SK-N-MC (cell line): Measurements from ENCODE around the gene PLXNC1.
"Not testable (repeated sequence)": the region's sequence is repeated elsewhere in the genome, so short reads cannot be mapped to it uniquely, and the experiment has no call there.

Source experiments
- DNase-seq: peaks from one replicate; pipeline ENCODE4 v3.0.0-alpha.2; 2011; ENCODE audit warnings: low read depth, low spot score
- H3K27ac ChIP-seq: fragments of 200-600 bp; sonication (generic); 2 replicates; pipeline ENCODE4 v1.5.1; 2016; ENCODE audit warnings: mixed run types
- H3K36me3 ChIP-seq: fragments of 200-600 bp; sonication (generic); 2 replicates; pipeline ENCODE4 v1.6.1; 2017; ENCODE audit warnings: antibody characterized with exemption, low read length, mixed read lengths; ENCODE audit not compliant: insufficient read depth
- H3K4me3 ChIP-seq: fragments of 200-600 bp; sonication (generic); 2 replicates; pipeline ENCODE4 v1.5.1; 2016
- H3K9ac ChIP-seq: fragments of 200-600 bp; sonication (generic); 2 replicates; pipeline ENCODE4 v1.8.0; 2017; ENCODE audit warnings: mixed run types, mixed read lengths; ENCODE audit not compliant: insufficient read length
- H3K9me3 ChIP-seq: fragments of 200-600 bp; sonication (generic); 2 replicates; pipeline ENCODE4 v1.6.1; 2017; ENCODE audit warnings: low read depth, mild to moderate bottlenecking, antibody characterized with exemption, low read length, moderate library complexity, mixed read lengths
- EZH2 ChIP-seq: fragments of 200-600 bp; sonication (generic); IDR thresholded peaks from one replicate; pipeline ENCODE4 v1.6.1; 2017; ENCODE audit warnings: antibody characterized with exemption
- FOXP2 ChIP-seq: optimal IDR thresholded peaks from 2 replicates; pipeline ENCODE3; 2011; ENCODE audit warnings: mild to moderate bottlenecking, moderate library complexity; ENCODE audit not compliant: insufficient read depth; ENCODE audit errors: extremely low read length, control extremely low read depth
- POLR2AphosphoS5 ChIP-seq: IDR thresholded peaks from 2 replicates; pipeline ENCODE4 v1.6.1; 2012; ENCODE audit warnings: mild to moderate bottlenecking, low read depth, low read length, borderline replicate concordance

Gene PLXNC1

GRCh38 chr12:94304012-94304411, 155.6 kb downstream of the PLXNC1 start:
- Histone ChIP-seq H3K36me3 (peaks cover 17% of the 10 kb centered on the region), H3K27ac (no peak overlapping the region), H3K9me3 (no peaks in the 10 kb centered on the region), H3K4me3 (no peak overlapping the region), H3K9ac (no peak overlapping the region)
- TF ChIP-seq POLR2AphosphoS5 (no peak), EZH2 (no peak), FOXP2 (no peak)
- DNase-seq = no peak

GRCh38 chr12:94304566-94305061, 156.2 kb downstream of the PLXNC1 start:
- Histone ChIP-seq H3K9me3 (no peaks in the 10 kb centered on the region), H3K4me3 (no peak overlapping the region), H3K36me3 (peaks cover 18% of the 10 kb centered on the region), H3K9ac (no peak overlapping the region), H3K27ac (no peak overlapping the region)
- no peak for TF ChIP-seq EZH2
- TF ChIP-seq POLR2AphosphoS5 = no peak
- no peak for TF ChIP-seq FOXP2
- no peak for DNase-seq

GRCh38 chr12:94305130-94305957, 157.0 kb downstream of the PLXNC1 start:
- no peak overlapping the region for H3K4me3 ChIP-seq
- no peaks in the 10 kb centered on the region for H3K9me3 ChIP-seq
- TF ChIP-seq FOXP2 = no peak
- TF ChIP-seq POLR2AphosphoS5 = no peak
- TF ChIP-seq EZH2 = no peak
- no peak overlapping the region for H3K9ac ChIP-seq
- peaks cover 18% of the 10 kb centered on the region for H3K36me3 ChIP-seq
- no peak overlapping the region for H3K27ac ChIP-seq
- DNase-seq = no peak

- H3K9ac ChIP-seq = no peak overlapping the region
- DNase-seq = no peak
- H3K9me3 ChIP-seq = no peaks in the 10 kb centered on the region
- no peak overlapping the region for H3K27ac ChIP-seq
- TF ChIP-seq EZH2 (no peak), POLR2AphosphoS5 (no peak), FOXP2 (no peak)
- no peak overlapping the region for H3K4me3 ChIP-seq
- peaks cover 23% of the 10 kb centered on the region for H3K36me3 ChIP-seq
These were observed 160.2 kb downstream of the PLXNC1 start for GRCh38 chr12:94308612-94309011.

GRCh38 chr12:94309373-94309772, 161.0 kb downstream of the PLXNC1 start:
- DNase-seq = no peak
- H3K9ac ChIP-seq = no peak overlapping the region
- TF ChIP-seq EZH2 (no peak), FOXP2 (no peak), POLR2AphosphoS5 (no peak)

GRCh38 chr12:94312378-94312777, 164.0 kb downstream of the PLXNC1 start:
- Histone ChIP-seq H3K36me3 (peaks cover 19% of the 10 kb centered on the region), H3K9me3 (no peaks in the 10 kb centered on the region), H3K4me3 (no peak overlapping the region), H3K9ac (no peak overlapping the region), H3K27ac (no peak overlapping the region)
- no peak for DNase-seq
- no peak for TF ChIP-seq POLR2AphosphoS5
- no peak for TF ChIP-seq EZH2
- no peak for TF ChIP-seq FOXP2

More at GRCh38 chr12:94309373-94309772, 161.0 kb downstream of the PLXNC1 start:
- Histone ChIP-seq H3K36me3 (peaks cover 23% of the 10 kb centered on the region), H3K9me3 (no peaks in the 10 kb centered on the region), H3K27ac (no peak overlapping the region), H3K4me3 (no peak overlapping the region)

GRCh38 chr12:94316600-94316999, 168.2 kb downstream of the PLXNC1 start:
- peaks cover 16% of the 10 kb centered on the region; the same call in 1 of the 2 replicates for H3K36me3 ChIP-seq
- H3K27ac ChIP-seq, H3K9me3 ChIP-seq, H3K4me3 ChIP-seq, H3K9ac ChIP-seq, DNase-seq: not testable (repeated sequence)

GRCh38 chr12:94318181-94318580, 169.8 kb downstream of the PLXNC1 start:
- H3K27ac ChIP-seq = no peak overlapping the region
- H3K4me3 ChIP-seq = no peak overlapping the region
- H3K36me3 ChIP-seq = peaks cover 26% of the 10 kb centered on the region; the same call in 1 of the 2 replicates
- no peaks in the 10 kb centered on the region for H3K9me3 ChIP-seq
- no peak for TF ChIP-seq POLR2AphosphoS5
- TF ChIP-seq FOXP2 = no peak
- no peak for TF ChIP-seq EZH2
- no peak overlapping the region for H3K9ac ChIP-seq
- no peak for DNase-seq

- Histone ChIP-seq H3K27ac (no peak overlapping the region), H3K4me3 (no peak overlapping the region), H3K36me3 (peaks cover 35% of the 10 kb centered on the region; the same call in 1 of the 2 replicates), H3K9me3 (no peaks in the 10 kb centered on the region), H3K9ac (no peak overlapping the region)
- TF ChIP-seq POLR2AphosphoS5 = no peak
- TF ChIP-seq EZH2 = no peak
- no peak for TF ChIP-seq FOXP2
- DNase-seq = no peak
These were observed 171.7 kb downstream of the PLXNC1 start for GRCh38 chr12:94320109-94320508.
